Measurements from ENCODE around the gene FAM83E.

DNA sequence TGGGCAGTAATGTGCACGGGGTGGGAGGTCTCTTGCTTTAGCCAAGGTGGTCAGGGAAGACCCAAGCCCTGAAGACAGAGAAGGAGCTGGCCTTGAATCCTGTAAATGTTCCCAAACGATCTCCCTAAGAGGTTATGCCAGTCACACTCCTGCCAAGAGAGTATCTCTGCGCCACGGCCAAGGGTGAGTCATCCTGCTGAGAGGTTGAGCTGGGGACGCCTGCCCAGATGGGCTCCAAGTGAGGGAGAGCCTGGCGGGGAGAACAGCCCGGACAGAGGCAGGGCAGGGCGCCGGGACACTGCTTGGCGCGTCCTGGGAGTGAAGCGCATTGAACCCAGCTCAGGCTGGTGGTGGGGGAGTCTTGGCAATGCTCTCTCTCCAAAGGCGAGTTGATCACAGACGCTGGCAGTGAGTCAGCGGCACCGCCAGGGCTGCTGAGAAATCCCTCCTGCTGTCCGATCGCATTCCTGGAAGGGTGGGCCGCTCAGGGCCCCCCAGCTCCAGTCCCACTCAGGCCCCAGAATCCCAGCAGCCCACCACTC is 46.5 kb downstream of the FAM83E start:
- TF ChIP-seq, protein P1, sequence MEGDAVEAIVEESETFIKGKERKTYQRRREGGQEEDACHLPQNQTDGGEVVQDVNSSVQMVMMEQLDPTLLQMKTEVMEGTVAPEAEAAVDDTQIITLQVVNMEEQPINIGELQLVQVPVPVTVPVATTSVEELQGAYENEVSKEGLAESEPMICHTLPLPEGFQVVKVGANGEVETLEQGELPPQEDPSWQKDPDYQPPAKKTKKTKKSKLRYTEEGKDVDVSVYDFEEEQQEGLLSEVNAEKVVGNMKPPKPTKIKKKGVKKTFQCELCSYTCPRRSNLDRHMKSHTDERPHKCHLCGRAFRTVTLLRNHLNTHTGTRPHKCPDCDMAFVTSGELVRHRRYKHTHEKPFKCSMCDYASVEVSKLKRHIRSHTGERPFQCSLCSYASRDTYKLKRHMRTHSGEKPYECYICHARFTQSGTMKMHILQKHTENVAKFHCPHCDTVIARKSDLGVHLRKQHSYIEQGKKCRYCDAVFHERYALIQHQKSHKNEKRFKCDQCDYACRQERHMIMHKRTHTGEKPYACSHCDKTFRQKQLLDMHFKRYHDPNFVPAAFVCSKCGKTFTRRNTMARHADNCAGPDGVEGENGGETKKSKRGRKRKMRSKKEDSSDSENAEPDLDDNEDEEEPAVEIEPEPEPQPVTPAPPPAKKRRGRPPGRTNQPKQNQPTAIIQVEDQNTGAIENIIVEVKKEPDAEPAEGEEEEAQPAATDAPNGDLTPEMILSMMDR (IDR thresholded peaks at IDR 0.05), result no peak
- TF ChIP-seq POLR2A (IDR thresholded peaks at IDR 0.05), result no peak

All from testis (tissue), 2 donors.